Endodermal cell (in vitro differentiated cells): ENCODE results near the gene KDM4E. TPM values are rescaled to one million over a fixed set of nuclear protein-coding genes. Genes with fewer than 3 reads are reported as not detected.
A peak's percentile ranks its signal among the peaks of the same experiment; 100 is the strongest.

Experiments used
- DNase-seq: peaks from one replicate; pipeline ENCODE4 v3.0.0-alpha.2; 2017
- H3K27ac ChIP-seq: 2 replicates; pipeline ENCODE4 v1.5.1; 2013; ENCODE audit warnings: mild to moderate bottlenecking, low read depth, low read length, moderate library complexity
- H3K27me3 ChIP-seq: 2 replicates; pipeline ENCODE4 v1.6.1; 2013; ENCODE audit warnings: mild to moderate bottlenecking, low read length, moderate library complexity; ENCODE audit not compliant: insufficient read depth, control insufficient read depth, poor library complexity, severe bottlenecking
- H3K36me3 ChIP-seq: 2 replicates; pipeline ENCODE4 v1.7.0; 2013; ENCODE audit warnings: mild to moderate bottlenecking, low read length, moderate library complexity; ENCODE audit not compliant: control insufficient read depth, insufficient read depth
- H3K4me1 ChIP-seq: one replicate; pipeline ENCODE4 v1.7.0; 2013; ENCODE audit warnings: low read length; ENCODE audit not compliant: control insufficient read depth, insufficient read depth
- H3K4me3 ChIP-seq: 2 replicates; pipeline ENCODE4 v1.5.1; 2013; ENCODE audit warnings: mild to moderate bottlenecking, low read length, moderate library complexity
- H3K9ac ChIP-seq: 2 replicates; pipeline ENCODE4 v1.6.1; 2013; ENCODE audit warnings: mild to moderate bottlenecking, low read length, moderate library complexity; ENCODE audit not compliant: poor library complexity, severe bottlenecking; ENCODE audit errors: extremely low read depth
- H3K9me3 ChIP-seq: 2 replicates; pipeline ENCODE4 v1.6.1; 2013; ENCODE audit warnings: mild to moderate bottlenecking, low read length, moderate library complexity; ENCODE audit not compliant: control insufficient read depth
- H3K27ac Mint-ChIP-seq: 2 replicates; pipeline ENCODE4 v1.8.0; 2020; ENCODE audit warnings: mixed read lengths
- H3K27me3 Mint-ChIP-seq: 2 replicates; pipeline ENCODE4 v1.8.0; 2021; ENCODE audit warnings: mild to moderate bottlenecking, mixed read lengths; ENCODE audit not compliant: insufficient read depth
- H3K36me3 Mint-ChIP-seq: 2 replicates; pipeline ENCODE4 v1.8.0; 2020; ENCODE audit warnings: low read depth, mixed read lengths
- H3K4me1 Mint-ChIP-seq: 2 replicates; pipeline ENCODE4 v1.8.0; 2020; ENCODE audit warnings: mixed read lengths
- H3K4me3 Mint-ChIP-seq: 2 replicates; pipeline ENCODE4 v1.8.0; 2020; ENCODE audit warnings: mild to moderate bottlenecking, moderate library complexity, mixed read lengths
- H3K9me3 Mint-ChIP-seq: 2 replicates; pipeline ENCODE4 v1.8.0; 2020; ENCODE audit warnings: mild to moderate bottlenecking, mixed read lengths
- CTCF ChIP-seq: fragments of 200-600 bp; sonication (generic); conservative IDR thresholded peaks from 2 replicates; pipeline ENCODE4 v1.5.0; 2021; ENCODE audit warnings: antibody characterized with exemption, mild to moderate bottlenecking
- whole genome bisulfite sequencing, 2 experiments: methylation state at CpG; one replicate each; pipeline versions ENCODE4 v1.1.5 to v1.1.7; 2013; ENCODE audit warnings: missing lambda C conversion rate in 2 of 2, mixed read lengths in 1 of 2; ENCODE audit not compliant: insufficient coverage in 1 of 2, insufficient read length in 1 of 2; 5-methylcytosine and 5-hydroxymethylcytosine counted together
- total RNA-seq, 2 donors: library from RNA; stranded (reverse); fragmentation: NEBNext Ultra II Directional in 1 of 2; extraction: Animal tissue kit (Norgen Biotek cat#: 25700) in 1 of 2; gene quantifications; 2 replicates in 1 of 2; 3 replicates in 1 of 2; pipeline ENCODE4 v1.2.1, GENCODE V29; 2021

Gene KDM4E
- total RNA-seq, 2 donors from 2014 or later = not detected

GRCh38 chr11:94988748-94989147, 36.3 kb upstream of the KDM4E start:
- H3K27me3 Mint-ChIP-seq = peaks cover 42% of the 10 kb centered on the region
- Histone ChIP-seq H3K27me3 (peaks cover 38% of the 10 kb centered on the region), H3K4me1 (no peaks in the 10 kb centered on the region), H3K27ac (no peak overlapping the region), H3K9me3 (no peaks in the 10 kb centered on the region), H3K9ac (no peak overlapping the region), H3K36me3 (no peaks in the 10 kb centered on the region), H3K4me3 (no peak overlapping the region)
- no peak overlapping the region for H3K27ac Mint-ChIP-seq
- DNase-seq = no peak
- H3K4me3 Mint-ChIP-seq = no peak overlapping the region
- no peaks in the 10 kb centered on the region for H3K36me3 Mint-ChIP-seq
- H3K4me1 Mint-ChIP-seq = no peaks in the 10 kb centered on the region
- WGBS, 2 experiments = 83 to 100% methylated on average over 1 of the region's 1 CpG
- H3K9me3 Mint-ChIP-seq = no peaks in the 10 kb centered on the region
- no peak for TF ChIP-seq CTCF

- Mint-ChIP-seq H3K4me1 (no peaks in the 10 kb centered on the region), H3K27me3 (peaks cover 30% of the 10 kb centered on the region), H3K27ac (no peak overlapping the region), H3K36me3 (peaks cover under 1% of the 10 kb centered on the region), H3K4me3 (no peak overlapping the region), H3K9me3 (no peaks in the 10 kb centered on the region)
- no peaks in the 10 kb centered on the region for H3K36me3 ChIP-seq
- no peak overlapping the region for H3K27ac ChIP-seq
- H3K9ac ChIP-seq = no peak overlapping the region
- no peaks in the 10 kb centered on the region for H3K4me1 ChIP-seq
- H3K9me3 ChIP-seq = no peaks in the 10 kb centered on the region
- peaks cover 32% of the 10 kb centered on the region for H3K27me3 ChIP-seq
- DNase-seq = no peak
- no CpG with 5 or more reads among the region's 2 CpGs for WGBS, 2 experiments
- no peak overlapping the region for H3K4me3 ChIP-seq
- TF ChIP-seq CTCF = no peak
These were observed 31.6 kb upstream of the KDM4E start for GRCh38 chr11:94993400-94993943.

GRCh38 chr11:94997437-94997836, 27.6 kb upstream of the KDM4E start:
- H3K4me1 Mint-ChIP-seq = no peaks in the 10 kb centered on the region
- no peak overlapping the region for H3K9ac ChIP-seq
- H3K4me3 ChIP-seq = no peak overlapping the region
- DNase-seq = no peak
- H3K27me3 Mint-ChIP-seq = peaks cover 3% of the 10 kb centered on the region
- H3K4me1 ChIP-seq = no peaks in the 10 kb centered on the region
- H3K9me3 Mint-ChIP-seq = no peaks in the 10 kb centered on the region
- H3K27ac ChIP-seq = no peak overlapping the region
- no peak overlapping the region for H3K4me3 Mint-ChIP-seq
- no peaks in the 10 kb centered on the region for H3K9me3 ChIP-seq
- no peak overlapping the region for H3K27ac Mint-ChIP-seq
- TF ChIP-seq CTCF = peak; percentile 60
- 92 to 96% methylated on average over 3 to 6 of the region's 6 CpGs for WGBS, 2 experiments
- H3K36me3 ChIP-seq = no peaks in the 10 kb centered on the region
- H3K36me3 Mint-ChIP-seq = peaks cover 1% of the 10 kb centered on the region
- peaks cover 12% of the 10 kb centered on the region for H3K27me3 ChIP-seq
